GM19193 (cell line): ENCODE measurements around the gene PCDHB3.

ENCODE experiments used
- POLR2A ChIP-seq: IDR thresholded peaks from 4 replicates; pipeline ENCODE4 v1.6.1; 2011; ENCODE audit not compliant: insufficient read depth, insufficient read length; ENCODE audit errors: extremely low read depth

Gene PCDHB3

GRCh38 chr5:141100243-141100805 is at the start of gene PCDHB3:
Gene PCDHB3 (plus strand): TSS chr5:141100473. CDS start chr5:141100650, 177 bp downstream.
- TF ChIP-seq POLR2A = no peak

GRCh38 chr5:141050622-141051520 is 49.4 kb upstream of the PCDHB3 start, which contains the start of gene PCDHB1:
Gene PCDHB1 (plus strand): TSS chr5:141051374. CDS start chr5:141051471, 97 bp downstream.
- TF ChIP-seq POLR2A = no peak

- no peak for TF ChIP-seq POLR2A
These were observed 48.8 kb upstream of the PCDHB3 start for GRCh38 chr5:141051521-141051866.

GRCh38 chr5:141077826-141078225 is 22.4 kb upstream of the PCDHB3 start:
- TF ChIP-seq POLR2A = no peak

- no peak for TF ChIP-seq POLR2A
These were observed 18.0 kb upstream of the PCDHB3 start for GRCh38 chr5:141082228-141082627.

- TF ChIP-seq POLR2A = no peak
These were observed 15.7 kb upstream of the PCDHB3 start for GRCh38 chr5:141084487-141084989.

- no peak for TF ChIP-seq POLR2A
These were observed 5.6 kb upstream of the PCDHB3 start, which contains the start of gene PCDHB2 for GRCh38 chr5:141094481-141095262. Gene PCDHB2 (plus strand): TSS chr5:141094615. CDS start chr5:141094791, 176 bp downstream.

GRCh38 chr5:141095263-141095641 is 5.0 kb upstream of the PCDHB3 start:
- no peak for TF ChIP-seq POLR2A

GRCh38 chr5:141101059-141101458 is 786 bp downstream of the PCDHB3 start:
- TF ChIP-seq POLR2A = no peak

- no peak for TF ChIP-seq POLR2A
These were observed 5.1 kb downstream of the PCDHB3 start for GRCh38 chr5:141105350-141105749.

GRCh38 chr5:141119250-141119649 is 19.0 kb downstream of the PCDHB3 start:
- TF ChIP-seq POLR2A = no peak

- no peak for TF ChIP-seq POLR2A
These were observed 21.3 kb downstream of the PCDHB3 start, which contains the start of gene PCDHB4 for GRCh38 chr5:141121563-141121962. Gene PCDHB4 (plus strand): TSS chr5:141121818. CDS start chr5:141121999, 181 bp downstream.

GRCh38 chr5:141121985-141122384 is 21.7 kb downstream of the PCDHB3 start:
- no peak for TF ChIP-seq POLR2A

GRCh38 chr5:141127305-141127704 is 27.0 kb downstream of the PCDHB3 start:
- no peak for TF ChIP-seq POLR2A

- TF ChIP-seq POLR2A = no peak
These were observed 34.9 kb downstream of the PCDHB3 start, which contains the start of gene PCDHB5 for GRCh38 chr5:141135030-141135717. Gene PCDHB5 (plus strand): TSS chr5:141135206. CDS start chr5:141135435, 229 bp downstream.

GRCh38 chr5:141135718-141136266 is 35.5 kb downstream of the PCDHB3 start:
- no peak for TF ChIP-seq POLR2A
